Endothelial cell of umbilical vein (primary cell): ENCODE results near the gene TOGARAM2. TPM values are rescaled to one million over a fixed set of nuclear protein-coding genes. Genes with fewer than 3 reads are reported as not detected.

ENCODE experiments used
- BruUV-seq: library from RNA; stranded (reverse); fragments of 400-500 nt; replicated peaks from 2 replicates; lab custom pipeline; 2021; lab: Mats Ljungman, UMichigan
- CTCF ChIA-PET: fragments of 300-600, 350-600 bp; sonication (Branson Sonifier 250); formaldehyde crosslinking; loops from one replicate; lab custom pipeline; 2021; ENCODE audit warnings: antibody characterized with exemption, inconsistent platforms; lab: Charles Lee
- POLR2A ChIA-PET: fragments of 300-600, 350-600 bp; sonication (Branson Sonifier 250); formaldehyde crosslinking; loops from one replicate; lab custom pipeline; 2021; ENCODE audit warnings: antibody characterized with exemption, inconsistent platforms; lab: Charles Lee
- DNase-seq: peaks from one replicate; pipeline ENCODE4 v3.0.0-alpha.2; 2011; ENCODE audit warnings: low read depth, low spot score
- FAIRE-seq: peaks from 2 replicates; lab custom pipeline; 2011; peaks lifted over from hg19 to GRCh38; lab: Jason Lieb, UNC
- H2AFZ ChIP-seq: 2 replicates; pipeline ENCODE4 v1.6.0; 2012; ENCODE audit warnings: low read depth, low read length, control low read depth, inconsistent platforms
- H3K27ac ChIP-seq: 2 replicates; pipeline ENCODE4 v1.5.1; 2011; ENCODE audit warnings: low read depth, mild to moderate bottlenecking, control low read depth, low read length, moderate library complexity; ENCODE audit not compliant: insufficient read depth
- H3K27me3 ChIP-seq, 2 experiments: 2 replicates each; pipeline versions ENCODE4 v1.6.0 to v1.6.1; 2011; ENCODE audit warnings: low read length in 2 of 2, mixed read lengths in 1 of 2; ENCODE audit not compliant: control insufficient read depth in 2 of 2, insufficient read depth in 2 of 2
- H3K36me3 ChIP-seq, 2 experiments: 2 replicates in 1 of 2; 3 replicates in 1 of 2; pipeline ENCODE4 v1.5.1; 2011; ENCODE audit warnings: low read length in 2 of 2, mild to moderate bottlenecking in 1 of 2, moderate library complexity in 1 of 2; ENCODE audit not compliant: control insufficient read depth in 2 of 2, insufficient read depth in 2 of 2; ENCODE audit errors: extremely low read depth in 1 of 2
- H3K4me1 ChIP-seq: 3 replicates; pipeline ENCODE4 v1.5.1; 2011; ENCODE audit warnings: mild to moderate bottlenecking, low read length; ENCODE audit not compliant: control insufficient read depth, insufficient read depth; ENCODE audit errors: extremely low read depth
- H3K4me2 ChIP-seq: 2 replicates; pipeline ENCODE4 v1.6.1; 2011; ENCODE audit warnings: low read length, control low read depth, mixed read lengths; ENCODE audit not compliant: insufficient read depth
- H3K4me3 ChIP-seq, 3 experiments: fragments of 200-600 bp in 1 of 3; sonication (generic), shearing (Covaris generic) in 1 of 3; replicated peaks in 1 of 3; 2 replicates each; pipeline ENCODE4 v1.5.1; 2011 to 2016; ENCODE audit warnings: control low read depth in 3 of 3, low read length in 3 of 3, mild to moderate bottlenecking in 2 of 3, inconsistent platforms in 1 of 3, low read depth in 1 of 3, moderate library complexity in 1 of 3; ENCODE audit not compliant: insufficient read depth in 1 of 3
- H3K79me2 ChIP-seq: 2 replicates; pipeline ENCODE4 v1.6.0; 2012; ENCODE audit warnings: low read length, inconsistent platforms; ENCODE audit not compliant: control insufficient read depth, insufficient read depth
- H3K9ac ChIP-seq: replicated peaks from 2 replicates; pipeline ENCODE3; 2011; ENCODE audit warnings: low read length, control low read depth; ENCODE audit not compliant: insufficient read depth; ENCODE audit errors: extremely low read depth
- H3K9me1 ChIP-seq: replicated peaks from 3 replicates; pipeline ENCODE4 v1.6.0; 2011; ENCODE audit warnings: mild to moderate bottlenecking, low read length; ENCODE audit not compliant: control insufficient read depth, insufficient read depth; ENCODE audit errors: extremely low read depth
- H3K9me3 ChIP-seq: replicated peaks from 2 replicates; pipeline ENCODE4 v1.5.1; 2012; ENCODE audit warnings: low read length, inconsistent platforms; ENCODE audit not compliant: control insufficient read depth, insufficient read depth
- H4K20me1 ChIP-seq: replicated peaks from 2 replicates; pipeline ENCODE3; 2011; ENCODE audit warnings: mild to moderate bottlenecking, low read length; ENCODE audit not compliant: control insufficient read depth, insufficient read depth; ENCODE audit errors: extremely low read depth
- CTCF ChIP-seq, 2 donors: IDR thresholded peaks; 1 replicate in 1 of 2; 2 replicates in 1 of 2; pipeline ENCODE4 v1.5.1; 2011; ENCODE audit warnings: low read length in 2 of 2, mild to moderate bottlenecking in 2 of 2, moderate library complexity in 2 of 2, control low read depth in 1 of 2, inconsistent platforms in 1 of 2, low read depth in 1 of 2; ENCODE audit not compliant: insufficient read depth in 1 of 2; ENCODE audit errors: extremely low read depth in 1 of 2
- EZH2 ChIP-seq: IDR thresholded peaks from 2 replicates; pipeline ENCODE4 v1.6.1; 2012; ENCODE audit warnings: borderline replicate concordance, low read depth, mild to moderate bottlenecking, moderate library complexity, low read length, inconsistent platforms; ENCODE audit not compliant: severe bottlenecking
- FOS ChIP-seq: IDR thresholded peaks from 2 replicates; pipeline ENCODE4 v1.6.1; 2011; ENCODE audit warnings: mild to moderate bottlenecking, low read length, moderate library complexity, borderline replicate concordance; ENCODE audit not compliant: insufficient read depth
- GATA2 ChIP-seq: IDR thresholded peaks from 2 replicates; pipeline ENCODE4 v1.7.0; 2011; ENCODE audit warnings: low read depth, mild to moderate bottlenecking, moderate library complexity, mixed read lengths, low read length; ENCODE audit not compliant: insufficient read length, insufficient read depth
- JUN ChIP-seq: IDR thresholded peaks from 2 replicates; pipeline ENCODE4 v1.6.1; 2011; ENCODE audit warnings: borderline replicate concordance, low read depth; ENCODE audit not compliant: insufficient read length, insufficient read depth
- MAX ChIP-seq: IDR thresholded peaks from 2 replicates; pipeline ENCODE4 v1.6.1; 2011; ENCODE audit not compliant: insufficient read depth, insufficient read length
- MYC ChIP-seq: IDR thresholded peaks from one replicate; pipeline ENCODE4 v1.6.1; 2011; ENCODE audit warnings: mild to moderate bottlenecking, low read depth, low read length
- POLR2A ChIP-seq: IDR thresholded peaks from 2 replicates; pipeline ENCODE4 v1.6.1; 2012; ENCODE audit warnings: low read depth, mild to moderate bottlenecking, control low read depth, low read length
- POLR2AphosphoS5 ChIP-seq: IDR thresholded peaks from 2 replicates; pipeline ENCODE4 v1.6.1; 2012; ENCODE audit warnings: low read depth, mild to moderate bottlenecking, control low read depth, low read length, moderate library complexity; ENCODE audit not compliant: insufficient read depth
- dilution Hi-C: fragments of 300-500 bp; cut with MboI; formaldehyde crosslinking; loops from one replicate; pipeline ENCODE4 v1.15.0; 2019; ENCODE audit warnings: low sequenced_read_pairs; ENCODE audit not compliant: extremely low pct_ligation_motif_present
- intact Hi-C: fragments of 100-400 bp; cut with micrococcal nuclease; formaldehyde crosslinking; loops from one replicate; pipeline ENCODE4 v1.10.0; 2022
- polyA plus RNA-seq, 4 experiments: library from polyadenylated mRNA; depleted of rRNA in 3 of 4; stranded (reverse) in 3 of 4; unstranded in 1 of 4; fragments of >200 nt; gene quantifications; 2 replicates each; pipeline versions ENCODE4 v1.2.1 to v1.2.3, GENCODE V29; 2011 to 2012; ENCODE audit warnings: missing spikeins in 1 of 4
- total RNA-seq: library from RNA; stranded (reverse); gene quantifications from 2 replicates; pipeline ENCODE4 v1.2.3, GENCODE V29; 2021

Gene TOGARAM2
- total and polyA plus RNA-seq, 2 donors (not counting 3 experiments of a cell fraction or from before 2014, with no cell fraction given), result not detected

GRCh38 chr2:29014331-29014730, 33.2 kb downstream of the TOGARAM2 start:
- no peak overlapping the region for H3K4me3 ChIP-seq
- no peaks in the 10 kb centered on the region for H3K9me1 ChIP-seq
- no TSS peak for BruUV-seq
- intact Hi-C loops (no loop called here), dilution Hi-C loops (no loop called here)
- no peak overlapping the region for H3K9ac ChIP-seq
- no peak for DNase-seq
- H3K4me1 ChIP-seq, result peaks cover 3% of the 10 kb centered on the region
- H3K9me3 ChIP-seq, result no peaks in the 10 kb centered on the region
- H3K4me2 ChIP-seq, result no peak overlapping the region
- no peaks in the 10 kb centered on the region for H3K79me2 ChIP-seq
- no peaks in the 10 kb centered on the region for H4K20me1 ChIP-seq
- H2AFZ ChIP-seq, result peak overlapping the region; percentile 16
- peaks cover 0 to 2% of the 10 kb centered on the region in 2 experiments for H3K27me3 ChIP-seq
- no peak for FAIRE-seq
- TF ChIP-seq GATA2, result no peak
- no peak for TF ChIP-seq MYC
- TF ChIP-seq JUN, result no peak
- TF ChIP-seq POLR2AphosphoS5, result no peak
- TF ChIP-seq POLR2A, result no peak
- TF ChIP-seq MAX, result no peak
- no peak for TF ChIP-seq CTCF (IDR thresholded peaks at IDR 0.05; ENCODE audit: extremely low read depth in 1 of 2, insufficient read depth in 1 of 2, low read depth in 1 of 2, low read length in 2 of 2)
- no peak for TF ChIP-seq EZH2
- no peak for TF ChIP-seq FOS
- H3K36me3 ChIP-seq, result no peaks in the 10 kb centered on the region
- CTCF ChIA-PET, result no interaction called here
- POLR2A ChIA-PET, result no interaction called here
- H3K27ac ChIP-seq, result no peak overlapping the region
